Transverse colon (tissue), 4 donors: Measurements from ENCODE around the gene CPTP. TPM values are rescaled to one million over a fixed set of nuclear protein-coding genes. Genes with fewer than 3 reads are reported as not detected.

Experiments used
- DNase-seq: peaks from one replicate; pipeline ENCODE4 v3.0.0-alpha.2; 2019
- H3K27ac ChIP-seq, 4 donors: fragments of 200-600 bp; sonication (generic); 2 replicates each; pipeline ENCODE4 v1.5.1; 2016 to 2018; ENCODE audit warnings: inconsistent platforms in 4 of 4
- H3K27me3 ChIP-seq: fragments of 200-600 bp; sonication (generic); 2 replicates; pipeline ENCODE4 v1.5.1; 2017; ENCODE audit warnings: inconsistent platforms
- H3K36me3 ChIP-seq, 4 donors: fragments of 200-600 bp; sonication (generic); 2 replicates each; pipeline ENCODE4 v1.5.1; 2017 to 2019; ENCODE audit warnings: inconsistent platforms in 4 of 4
- H3K4me1 ChIP-seq, 4 donors: fragments of 200-600 bp; sonication (generic); 2 replicates each; pipeline ENCODE4 v1.5.1; 2017 to 2020; ENCODE audit warnings: inconsistent platforms in 4 of 4
- H3K4me3 ChIP-seq, 4 donors: fragments of 200-600 bp; sonication (generic); 1 replicate in 1 of 4; 2 replicates in 3 of 4; pipeline versions ENCODE4 v1.5.1 to v1.6.1; 2017 to 2019; ENCODE audit warnings: inconsistent platforms in 4 of 4
- H3K9me3 ChIP-seq, 2 donors: fragments of 200-600 bp; sonication (generic); 2 replicates each; pipeline ENCODE4 v1.5.1; 2017 to 2019; ENCODE audit warnings: inconsistent platforms in 2 of 2
- EP300 ChIP-seq: sonication (generic); formaldehyde crosslinking; IDR thresholded peaks from one replicate; pipeline ENCODE4 v1.6.1; 2017; ENCODE audit warnings: antibody characterized with exemption, low read depth
- POLR2A ChIP-seq: fragments of 450-650 bp; IDR thresholded peaks from one replicate; pipeline ENCODE4 v1.6.1; 2016; ENCODE audit warnings: antibody characterized with exemption, mild to moderate bottlenecking, moderate library complexity
- POLR2AphosphoS5 ChIP-seq, 3 donors: sonication (generic); formaldehyde crosslinking; IDR thresholded peaks; one replicate each; pipeline ENCODE4 v1.6.1; 2016; ENCODE audit warnings: antibody characterized with exemption in 3 of 3
- WGBS, 2 donors: methylation state at CpG; one replicate each; pipeline ENCODE4 v1.1.5; 2018; ENCODE audit warnings: low coverage in 1 of 2; 5-methylcytosine and 5-hydroxymethylcytosine counted together
- in situ Hi-C, 4 donors: fragments of 200-750 bp; cut with MboI; loops; one replicate each; pipeline versions ENCODE4 v1.15.0 to v1.15.1; 2017; ENCODE audit warnings: low sequenced_read_pairs in 3 of 4, low pct_ligation_motif_present in 1 of 4, low pct_unique_long_range_greater_than_20kb in 1 of 4
- intact Hi-C: fragments of 100-400 bp; cut with DNase I; formaldehyde crosslinking; loops from one replicate; pipeline ENCODE4 v1.15.1; 2023; ENCODE audit warnings: low total_unique reads
- total RNA-seq, 4 donors: library from RNA; depleted of rRNA; stranded (reverse); fragments of >200 nt; gene quantifications; one replicate each; pipeline ENCODE4 v1.1.0, GENCODE V29; 2016
- TF ChIP-seq, protein P1 (sequence below), 5 experiments: fragments of 200-600 bp in 3 of 5; fragments of 450-650 bp in 2 of 5; sonication (generic) in 3 of 5; IDR thresholded peaks; 1 replicate in 2 of 5; 2 replicates in 3 of 5; pipeline ENCODE4 v1.5.1; 2016 to 2017; ENCODE audit warnings: antibody characterized with exemption in 5 of 5, inconsistent platforms in 3 of 5, mild to moderate bottlenecking in 2 of 5, moderate library complexity in 1 of 5

The CPTP gene
- total RNA-seq, 4 donors from 2014 or later, result 48.0 to 134 (median 77.7) TPM

DNA sequence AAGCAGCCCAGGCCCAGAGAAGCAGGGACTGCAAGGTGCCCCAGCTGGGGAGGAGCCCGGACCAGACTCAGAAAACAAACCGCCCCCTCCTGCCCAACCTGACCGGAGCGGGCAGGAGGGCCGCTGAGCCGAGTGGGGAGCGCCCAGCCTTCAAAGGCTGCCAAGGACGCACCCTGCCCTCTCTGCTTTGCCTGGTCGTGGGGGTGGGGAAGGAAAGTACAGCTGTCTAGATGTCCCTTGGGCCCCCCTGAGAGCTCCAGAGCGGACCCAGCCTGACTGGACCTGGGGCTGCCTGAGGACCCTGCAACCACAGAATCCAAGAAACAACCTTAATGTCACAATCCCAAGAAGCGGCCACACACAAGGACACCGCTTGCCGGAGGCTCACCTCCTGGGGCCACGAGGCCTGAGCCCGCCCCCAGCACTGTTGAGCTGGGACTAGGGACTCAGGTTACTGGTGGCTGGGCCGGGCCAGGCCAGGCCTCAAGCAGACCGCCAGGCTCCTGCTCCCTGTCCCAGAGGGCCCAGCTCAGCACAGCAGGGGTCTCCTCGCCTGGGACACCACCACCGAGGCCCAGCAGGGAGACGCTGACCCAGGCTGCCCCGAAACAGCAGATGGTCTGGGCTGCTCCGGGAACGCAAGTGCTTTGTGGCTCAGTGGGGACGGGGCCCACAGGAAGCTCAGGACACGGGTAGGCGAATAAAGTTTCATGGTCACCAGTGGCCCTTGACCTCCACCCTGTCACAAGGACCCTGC lies 23.2 kb downstream of the CPTP start:
- TF ChIP-seq, protein P1, sequence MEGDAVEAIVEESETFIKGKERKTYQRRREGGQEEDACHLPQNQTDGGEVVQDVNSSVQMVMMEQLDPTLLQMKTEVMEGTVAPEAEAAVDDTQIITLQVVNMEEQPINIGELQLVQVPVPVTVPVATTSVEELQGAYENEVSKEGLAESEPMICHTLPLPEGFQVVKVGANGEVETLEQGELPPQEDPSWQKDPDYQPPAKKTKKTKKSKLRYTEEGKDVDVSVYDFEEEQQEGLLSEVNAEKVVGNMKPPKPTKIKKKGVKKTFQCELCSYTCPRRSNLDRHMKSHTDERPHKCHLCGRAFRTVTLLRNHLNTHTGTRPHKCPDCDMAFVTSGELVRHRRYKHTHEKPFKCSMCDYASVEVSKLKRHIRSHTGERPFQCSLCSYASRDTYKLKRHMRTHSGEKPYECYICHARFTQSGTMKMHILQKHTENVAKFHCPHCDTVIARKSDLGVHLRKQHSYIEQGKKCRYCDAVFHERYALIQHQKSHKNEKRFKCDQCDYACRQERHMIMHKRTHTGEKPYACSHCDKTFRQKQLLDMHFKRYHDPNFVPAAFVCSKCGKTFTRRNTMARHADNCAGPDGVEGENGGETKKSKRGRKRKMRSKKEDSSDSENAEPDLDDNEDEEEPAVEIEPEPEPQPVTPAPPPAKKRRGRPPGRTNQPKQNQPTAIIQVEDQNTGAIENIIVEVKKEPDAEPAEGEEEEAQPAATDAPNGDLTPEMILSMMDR (IDR thresholded peaks at IDR 0.05), result no peak
- TF ChIP-seq POLR2A, result peak; percentile 49
- peak in 1 of 3 donors; percentile 39 for TF ChIP-seq POLR2AphosphoS5 (IDR thresholded peaks at IDR 0.05)
- TF ChIP-seq EP300, result no peak
- H3K36me3 ChIP-seq, result no peaks in the 10 kb centered on the region
- peak overlapping the region; percentile 81 to 91 (median 87) for H3K27ac ChIP-seq
- in situ Hi-C loops, result no loop called here
- no peaks in the 10 kb centered on the region for H3K9me3 ChIP-seq
- peaks cover 34 to 49% (median 39%) of the 10 kb centered on the region in 4 donors for H3K4me1 ChIP-seq
- intact Hi-C loops, result no loop called here
- H3K4me3 ChIP-seq, result peak overlapping the region; percentile 81 to 89 (median 86)
- DNase-seq, result peak; percentile 82
- peaks cover 1% of the 10 kb centered on the region for H3K27me3 ChIP-seq
- WGBS, 2 donors, result 25% methylated on average over 22 of the region's 26 CpGs; no CpG with 5 or more reads in 1 of the 2 donors

DNA sequence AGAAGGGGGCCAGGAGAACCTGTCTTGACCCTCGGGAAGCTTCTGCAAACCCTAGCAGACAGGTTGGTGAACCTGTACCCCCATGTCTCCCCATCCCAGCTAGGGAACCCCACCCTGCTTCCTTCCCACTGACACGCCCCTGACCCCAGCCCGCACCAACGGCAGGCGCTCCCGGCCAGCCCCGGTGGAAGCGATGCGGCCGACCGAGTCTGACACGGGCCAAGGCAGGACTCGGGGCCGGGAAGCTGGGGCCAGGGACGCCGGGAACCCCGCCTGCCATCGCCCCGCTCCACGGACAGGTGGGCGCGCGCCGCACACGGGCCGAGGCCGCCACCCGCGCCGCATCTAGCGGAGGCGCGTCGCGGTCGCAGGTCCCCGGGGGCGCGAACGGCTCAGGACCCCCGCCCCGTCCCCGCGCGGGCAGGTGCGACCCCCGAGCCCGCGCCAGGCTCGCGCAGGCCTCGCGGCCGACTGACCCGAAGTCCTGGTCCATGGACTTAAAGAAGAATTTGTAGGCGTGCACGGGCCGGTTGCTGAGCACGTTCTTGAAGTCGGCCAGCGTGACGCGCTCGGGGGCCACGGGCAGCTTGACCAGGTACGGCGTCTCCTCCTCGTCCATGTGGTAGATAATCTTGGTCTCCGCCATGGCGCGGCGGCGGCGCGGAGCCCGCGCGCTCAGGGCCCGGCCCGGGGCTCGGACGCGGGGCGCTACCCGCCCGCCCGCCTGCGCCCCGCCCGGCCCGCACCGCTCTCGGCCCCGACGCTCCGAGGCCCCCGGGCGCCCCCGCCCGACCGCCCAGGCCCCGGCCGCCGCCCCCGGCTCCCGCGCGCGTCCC lies 24.0 kb downstream of the CPTP start:
- peak overlapping the region; percentile 81 to 91 (median 87) for H3K27ac ChIP-seq
- WGBS, 2 donors, result 1% methylated on average over 88 of the region's 109 CpGs; no CpG with 5 or more reads in 1 of the 2 donors
- H3K4me3 ChIP-seq, result peak overlapping the region; percentile 81 to 89 (median 86)
- in situ Hi-C loops (no loop called here), intact Hi-C loops (no loop called here)
- DNase-seq, result no peak
- H3K9me3 ChIP-seq, result no peaks in the 10 kb centered on the region
- peaks cover 9% of the 10 kb centered on the region for H3K27me3 ChIP-seq
- peaks cover 38 to 55% (median 44%) of the 10 kb centered on the region in 4 donors for H3K4me1 ChIP-seq
- no peaks in the 10 kb centered on the region for H3K36me3 ChIP-seq
- no peak for TF ChIP-seq POLR2A
- TF ChIP-seq, protein P1 (IDR thresholded peaks at IDR 0.05), result no peak
- TF ChIP-seq POLR2AphosphoS5 (IDR thresholded peaks at IDR 0.05), result no peak
- no peak for TF ChIP-seq EP300

DNA sequence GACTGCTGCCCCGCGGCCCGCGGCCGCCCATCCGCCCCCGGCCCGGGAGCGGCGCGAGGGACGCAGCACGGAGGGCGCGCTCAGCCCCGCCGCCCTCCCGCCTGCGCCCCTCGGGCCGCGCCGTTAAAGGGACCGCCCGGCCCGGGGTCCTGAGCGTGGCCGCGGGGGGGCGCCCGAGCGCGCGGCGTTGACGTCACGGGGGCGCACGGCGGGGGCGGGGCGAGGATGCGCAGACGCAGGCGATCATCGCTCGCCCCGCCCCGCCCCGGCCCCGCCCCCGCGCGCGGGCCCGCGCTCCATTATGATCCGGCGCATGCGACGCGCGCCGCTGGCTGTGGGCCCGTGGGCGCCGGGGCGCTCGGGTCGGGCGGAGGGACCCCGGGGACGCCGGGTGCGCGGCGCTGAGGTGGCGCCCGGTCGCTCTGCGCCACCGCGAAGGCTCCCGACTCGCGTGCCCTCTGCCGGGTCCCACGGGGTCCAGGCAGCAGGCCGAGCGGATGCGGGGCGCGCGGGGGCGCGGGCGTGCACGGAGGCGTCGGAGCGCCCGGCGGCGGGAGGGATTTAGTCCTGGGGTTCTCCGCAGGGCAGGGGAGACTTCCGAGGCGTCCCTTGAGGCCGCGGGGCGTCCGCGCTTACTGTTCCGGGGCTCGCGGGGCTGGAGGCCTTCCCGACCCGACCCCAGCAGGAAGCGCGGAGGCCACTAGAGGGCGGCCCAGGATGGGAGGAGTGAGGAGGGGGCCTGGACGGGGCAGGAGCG lies 24.8 kb downstream of the CPTP start, which contains the start of gene DVL1:
Gene DVL1, minus strand, starts transcription at position 163 of the 757 bp plus-strand sequence. CDS start 353 bp downstream, outside the sequence.
- Histone ChIP-seq H3K4me3 (peak within 1 kb of the TSS; percentile 85 to 89 (median 88)), H3K27ac (peak within 1 kb of the TSS; percentile 88 to 96 (median 92)), H3K4me1 (peaks cover 38 to 59% (median 48%) of the 10 kb centered on the region in 4 donors), H3K36me3 (no peaks in the 10 kb centered on the region), H3K27me3 (peaks cover 17% of the 10 kb centered on the region), H3K9me3 (no peaks in the 10 kb centered on the region)
- TF ChIP-seq EP300 (no peak), POLR2A (no peak), POLR2AphosphoS5 (IDR thresholded peaks at IDR 0.05) (peak in 1 of 3 donors; percentile 14)
- TF ChIP-seq, protein P1 (IDR thresholded peaks at IDR 0.05), result peak; percentile 36 to 69 (median 47)
- intact Hi-C loops (no loop called here), in situ Hi-C loops (no loop called here)
- 2% methylated on average over 10 of the region's 122 CpGs; no CpG with 5 or more reads in 1 of the 2 donors for WGBS, 2 donors
- peak; percentile 70 for DNase-seq
